HCEC 1CT (cell line): ENCODE data around the gene ZBTB47.
A peak's percentile ranks its signal among the peaks of the same experiment; 100 is the strongest.

Experiments
- DNase-seq: peaks from one replicate; pipeline ENCODE4 v3.0.0-alpha.2; 2017

ZBTB47 gene

GRCh38 chr3:42666577-42666998 lies 13.1 kb downstream of the ZBTB47 start:
- DNase-seq: no peak

GRCh38 chr3:42667096-42667522 lies 13.6 kb downstream of the ZBTB47 start:
- no peak for DNase-seq

- DNase-seq: no peak
These were observed 14.3 kb downstream of the ZBTB47 start for GRCh38 chr3:42667523-42668412.

- DNase-seq: no peak
These were observed 14.9 kb downstream of the ZBTB47 start for GRCh38 chr3:42668413-42668760.

GRCh38 chr3:42668793-42669217 lies 15.3 kb downstream of the ZBTB47 start:
- DNase-seq: peak; percentile 30

GRCh38 chr3:42670051-42670576 lies 16.6 kb downstream of the ZBTB47 start:
- DNase-seq: no peak

DNA sequence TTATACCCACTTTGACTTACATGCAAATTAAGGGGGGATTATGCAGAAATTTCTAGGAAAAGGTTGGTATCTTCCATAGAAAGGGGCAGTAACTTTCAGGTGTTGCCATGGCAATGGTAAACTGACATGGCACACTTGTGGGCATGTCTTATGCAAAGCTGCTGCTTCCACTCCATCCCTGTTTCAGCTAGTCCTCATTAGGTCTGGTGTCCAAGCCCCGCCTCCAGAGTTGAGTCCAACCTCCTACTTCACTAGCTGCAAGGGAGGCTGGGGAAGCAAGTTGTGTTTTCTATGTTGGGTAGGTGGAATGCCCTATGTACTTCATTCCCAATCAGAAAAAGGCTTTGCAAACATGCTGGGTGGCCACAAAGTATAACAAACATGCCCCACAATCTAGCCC lies 17.2 kb downstream of the ZBTB47 start:
- no peak for DNase-seq

GRCh38 chr3:42672515-42672914 lies 19.0 kb downstream of the ZBTB47 start:
- DNase-seq: no peak

GRCh38 chr3:42673082-42673481 lies 19.6 kb downstream of the ZBTB47 start:
- DNase-seq: no peak

DNA sequence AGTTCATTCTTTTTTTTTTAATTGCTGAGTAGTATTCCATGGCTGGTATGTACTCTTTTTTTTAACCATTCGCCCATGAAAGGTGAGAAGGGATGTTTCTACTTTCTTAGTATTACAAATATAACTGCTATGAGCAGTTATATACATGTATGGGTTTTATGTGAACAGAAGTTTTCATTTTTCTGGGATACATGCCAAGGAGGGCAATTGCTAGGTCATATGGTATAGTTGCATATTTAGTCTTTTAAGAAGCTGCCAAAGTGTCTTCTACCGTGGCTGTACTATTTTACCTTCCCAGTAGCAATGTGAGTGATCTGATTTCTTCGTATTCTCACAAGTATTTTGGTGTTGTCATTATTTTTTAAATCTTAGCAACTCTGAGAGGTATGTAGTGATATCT lies 20.6 kb downstream of the ZBTB47 start:
- DNase-seq: peak; percentile 22

DNA sequence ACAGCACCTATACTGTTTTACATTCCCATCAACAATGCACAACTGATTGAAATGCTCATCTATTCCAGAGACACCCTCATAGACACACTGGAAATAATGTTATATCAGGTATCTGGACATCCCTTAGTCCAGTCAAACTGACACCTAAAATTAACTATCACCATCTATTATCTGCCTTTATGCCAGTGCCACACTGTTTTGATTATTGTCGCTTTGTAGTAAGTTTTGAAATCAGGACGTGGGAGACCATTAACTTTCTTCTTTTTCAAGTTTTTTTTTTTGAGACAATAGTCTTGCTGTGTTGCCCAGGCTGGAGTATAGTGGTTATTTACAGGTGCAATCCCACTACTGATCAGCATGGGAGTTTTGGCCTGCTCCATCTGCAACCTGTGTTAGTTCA lies 22.4 kb downstream of the ZBTB47 start:
- DNase-seq: no peak

GRCh38 chr3:42678447-42678846 lies 24.9 kb downstream of the ZBTB47 start:
- DNase-seq: no peak

GRCh38 chr3:42680271-42680670 lies 26.8 kb downstream of the ZBTB47 start:
- peak; percentile 72 for DNase-seq

DNA sequence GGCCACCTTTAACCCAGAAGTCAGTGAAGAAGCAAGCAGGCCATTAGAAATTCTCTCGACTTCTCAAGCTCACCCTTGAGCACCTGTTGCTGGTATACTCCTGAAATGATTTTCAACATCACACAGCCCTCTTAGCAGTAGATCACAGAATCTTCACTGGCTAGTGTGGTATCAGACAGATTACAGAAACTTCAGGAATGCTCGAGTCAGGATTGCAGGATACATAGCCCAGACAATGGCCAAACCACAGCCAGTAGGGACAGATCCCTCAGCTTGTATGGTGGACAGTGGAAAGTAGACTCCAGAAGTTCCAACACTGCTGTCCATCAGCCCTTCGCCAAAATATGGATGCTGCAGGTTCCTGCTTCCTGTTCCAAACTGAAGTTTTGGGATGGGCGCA lies 27.3 kb downstream of the ZBTB47 start:
- peak; percentile 48 for DNase-seq

- no peak for DNase-seq
These were observed 28.0 kb downstream of the ZBTB47 start for GRCh38 chr3:42681361-42682038.

- no peak for DNase-seq
These were observed 29.0 kb downstream of the ZBTB47 start for GRCh38 chr3:42682301-42683070.

GRCh38 chr3:42683875-42684598 lies 30.5 kb downstream of the ZBTB47 start:
- DNase-seq: peak; percentile 97

- no peak for DNase-seq
These were observed 31.3 kb downstream of the ZBTB47 start for GRCh38 chr3:42684632-42685362.

DNA sequence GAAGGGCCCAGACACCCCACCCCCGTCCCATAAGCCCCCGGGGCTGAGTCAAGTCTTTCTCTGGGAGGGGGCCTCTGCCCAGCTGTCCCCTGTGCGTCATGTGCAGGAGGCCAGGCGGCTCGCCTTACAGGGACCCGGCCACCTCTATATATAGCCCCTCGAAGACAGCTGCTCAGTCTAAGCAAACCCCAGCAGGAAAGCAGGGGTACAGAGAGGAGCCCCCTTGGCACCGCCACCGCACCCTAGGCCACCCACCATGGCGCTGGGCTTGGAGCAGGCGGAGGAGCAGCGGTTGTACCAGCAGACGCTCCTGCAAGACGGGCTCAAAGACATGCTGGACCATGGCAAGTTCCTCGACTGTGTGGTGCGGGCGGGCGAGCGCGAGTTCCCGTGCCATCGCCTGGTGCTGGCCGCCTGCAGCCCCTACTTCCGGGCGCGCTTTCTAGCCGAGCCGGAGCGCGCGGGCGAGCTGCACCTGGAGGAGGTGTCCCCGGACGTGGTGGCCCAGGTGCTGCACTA lies 31.9 kb downstream of the ZBTB47 start, which contains the start of gene KLHL40:
Gene KLHL40, plus strand, starts transcription at position 175 of the 519 bp plus-strand sequence. Its CDS starts 82 bp downstream, at position 257.
- no peak for DNase-seq

DNA sequence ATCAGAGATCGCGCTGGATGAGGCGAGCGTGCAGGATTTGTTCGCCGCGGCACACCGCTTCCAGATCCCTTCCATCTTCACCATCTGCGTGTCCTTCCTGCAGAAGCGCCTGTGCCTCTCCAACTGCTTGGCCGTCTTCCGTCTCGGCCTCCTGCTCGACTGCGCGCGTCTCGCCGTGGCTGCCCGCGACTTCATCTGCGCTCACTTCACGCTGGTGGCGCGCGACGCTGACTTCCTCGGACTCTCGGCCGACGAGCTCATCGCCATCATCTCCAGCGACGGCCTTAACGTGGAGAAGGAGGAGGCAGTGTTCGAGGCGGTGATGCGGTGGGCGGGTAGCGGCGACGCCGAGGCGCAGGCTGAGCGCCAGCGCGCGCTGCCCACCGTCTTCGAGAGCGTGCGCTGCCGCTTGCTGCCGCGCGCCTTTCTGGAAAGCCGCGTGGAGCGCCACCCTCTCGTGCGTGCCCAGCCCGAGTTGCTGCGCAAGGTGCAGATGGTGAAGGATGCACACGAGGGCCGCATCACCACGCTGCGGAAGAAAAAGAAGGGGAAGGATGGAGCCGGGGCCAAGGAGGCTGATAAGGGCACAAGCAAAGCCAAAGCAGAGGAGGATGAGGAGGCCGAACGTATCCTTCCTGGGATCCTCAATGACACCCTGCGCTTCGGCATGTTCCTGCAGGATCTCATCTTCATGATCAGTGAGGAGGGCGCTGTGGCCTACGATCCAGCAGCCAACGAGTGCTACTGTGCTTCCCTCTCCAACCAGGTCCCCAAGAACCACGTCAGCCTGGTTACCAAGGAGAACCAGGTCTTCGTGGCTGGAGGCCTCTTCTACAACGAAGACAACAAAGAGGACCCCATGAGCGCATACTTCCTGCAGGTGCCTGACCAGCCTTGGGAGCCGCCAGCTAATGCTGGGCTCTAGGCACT lies 32.7 kb downstream of the ZBTB47 start:
- no peak for DNase-seq
